ENCODE results near the gene PLA2G2C. TPM values are rescaled to one million over a fixed set of nuclear protein-coding genes. Genes with fewer than 3 reads are reported as not detected.
"Not testable (repeated sequence)": the region's sequence is repeated elsewhere in the genome, so short reads cannot be mapped to it uniquely, and the experiment has no call there.

Gene PLA2G2C
- total and polyA plus RNA-seq, 2 experiments from 2014 or later, result not detected

- no peaks in the 10 kb centered on the region for H3K9me3 ChIP-seq (ENCODE audit: low read depth)
- H3K4me3 ChIP-seq, result no peak overlapping the region
- H3K4me1 ChIP-seq (ENCODE audit: low read depth), result no peaks in the 10 kb centered on the region
- no peak for TF ChIP-seq CTCF (IDR thresholded peaks at IDR 0.05; ENCODE audit: low read depth, low read length)
- no peaks in the 10 kb centered on the region for H3K27me3 ChIP-seq
- no peak overlapping the region for H3K27ac ChIP-seq
- H3K36me3 ChIP-seq, result no peaks in the 10 kb centered on the region
- DNase-seq (ENCODE audit: low read depth in 1 of 2, low spot score in 1 of 2), result no peak
Measured at GRCh38 chr1:20136249-20136648, 50.1 kb downstream of the PLA2G2C start.

- H3K4me3 ChIP-seq, result no peak overlapping the region
- no peak for DNase-seq (ENCODE audit: low read depth in 1 of 2, low spot score in 1 of 2)
- H3K36me3 ChIP-seq, result no peaks in the 10 kb centered on the region
- H3K4me1 ChIP-seq (ENCODE audit: low read depth), result no peaks in the 10 kb centered on the region
- no peak for TF ChIP-seq CTCF (IDR thresholded peaks at IDR 0.05; ENCODE audit: low read depth, low read length)
- no peak overlapping the region for H3K27ac ChIP-seq
- no peaks in the 10 kb centered on the region for H3K9me3 ChIP-seq (ENCODE audit: low read depth)
- no peaks in the 10 kb centered on the region for H3K27me3 ChIP-seq
Measured at GRCh38 chr1:20134995-20135394, 51.3 kb downstream of the PLA2G2C start.

- H3K4me3 ChIP-seq; H3K9me3 ChIP-seq (ENCODE audit: low read depth); H3K27me3 ChIP-seq; H3K36me3 ChIP-seq; H3K4me1 ChIP-seq (ENCODE audit: low read depth); DNase-seq (ENCODE audit: low read depth in 1 of 2, low spot score in 1 of 2); H3K27ac ChIP-seq: not testable (repeated sequence)
Measured at GRCh38 chr1:20130518-20130917, 55.8 kb downstream of the PLA2G2C start.

GRCh38 chr1:20126806-20127440, 59.4 kb downstream of the PLA2G2C start:
- Histone ChIP-seq H3K27ac (no peak overlapping the region), H3K4me3 (no peak overlapping the region), H3K36me3 (no peaks in the 10 kb centered on the region), H3K27me3 (no peaks in the 10 kb centered on the region), H3K4me1 (ENCODE audit: low read depth) (no peaks in the 10 kb centered on the region), H3K9me3 (ENCODE audit: low read depth) (no peaks in the 10 kb centered on the region)
- no peak for DNase-seq (ENCODE audit: low read depth in 1 of 2, low spot score in 1 of 2)
- TF ChIP-seq CTCF (IDR thresholded peaks at IDR 0.05; ENCODE audit: low read depth, low read length), result no peak

- no peak for TF ChIP-seq CTCF (IDR thresholded peaks at IDR 0.05; ENCODE audit: low read depth, low read length)
- Histone ChIP-seq H3K4me1 (ENCODE audit: low read depth) (no peaks in the 10 kb centered on the region), H3K36me3 (no peaks in the 10 kb centered on the region), H3K4me3 (no peak overlapping the region), H3K9me3 (ENCODE audit: low read depth) (no peaks in the 10 kb centered on the region), H3K27me3 (peaks cover 5% of the 10 kb centered on the region), H3K27ac (no peak overlapping the region)
- DNase-seq (ENCODE audit: low read depth in 1 of 2, low spot score in 1 of 2), result no peak
Measured at GRCh38 chr1:20126041-20126805, 60.1 kb downstream of the PLA2G2C start.

- Histone ChIP-seq H3K36me3 (no peaks in the 10 kb centered on the region), H3K27me3 (peaks cover 10% of the 10 kb centered on the region), H3K4me3 (no peak overlapping the region), H3K9me3 (ENCODE audit: low read depth) (no peaks in the 10 kb centered on the region), H3K27ac (no peak overlapping the region), H3K4me1 (ENCODE audit: low read depth) (no peaks in the 10 kb centered on the region)
- TF ChIP-seq CTCF (IDR thresholded peaks at IDR 0.05; ENCODE audit: low read depth, low read length), result no peak
- DNase-seq (ENCODE audit: low read depth in 1 of 2, low spot score in 1 of 2), result peak in 1 of 2 donors; percentile 40
Measured at GRCh38 chr1:20125100-20125499, 61.2 kb downstream of the PLA2G2C start.
